Esophagus muscularis mucosa (tissue), 4 donors: ENCODE measurements around the gene PLA2G10. TPM values are rescaled to one million over a fixed set of nuclear protein-coding genes. Genes with fewer than 3 reads are reported as not detected.
"Not testable (repeated sequence)": the region's sequence is repeated elsewhere in the genome, so short reads cannot be mapped to it uniquely, and the experiment has no call there.

Source experiments
- DNase-seq: peaks from one replicate; pipeline ENCODE4 v3.0.0-alpha.2; 2017; ENCODE audit errors: extremely low spot score
- H3K27ac ChIP-seq, 4 donors: fragments of 200-600 bp; sonication (generic); replicated peaks in 1 of 4; 1 replicate in 3 of 4; 2 replicates in 1 of 4; pipeline ENCODE4 v1.5.1; 2016 to 2019; ENCODE audit warnings: mild to moderate bottlenecking in 1 of 4
- H3K27me3 ChIP-seq, 4 donors: fragments of 200-600 bp; sonication (generic); one replicate each; pipeline versions ENCODE4 v1.5.1 to v1.6.0; 2016 to 2019
- H3K36me3 ChIP-seq, 4 donors: fragments of 200-600 bp; sonication (generic); one replicate each; pipeline ENCODE4 v1.5.1; 2016 to 2019
- H3K4me1 ChIP-seq, 4 donors: fragments of 200-600 bp; sonication (generic); one replicate each; pipeline ENCODE4 v1.5.1; 2016 to 2019
- H3K4me3 ChIP-seq, 4 donors: fragments of 200-600 bp; sonication (generic); 1 replicate in 2 of 4; 2 replicates in 2 of 4; pipeline ENCODE4 v1.5.1; 2016 to 2019; ENCODE audit warnings: mild to moderate bottlenecking in 4 of 4, moderate library complexity in 1 of 4
- H3K9me3 ChIP-seq, 4 donors: fragments of 200-600 bp; sonication (generic); 1 replicate in 3 of 4; 2 replicates in 1 of 4; pipeline ENCODE4 v1.5.1; 2016 to 2019
- CTCF ChIP-seq, 3 experiments: fragments of 200-600 bp in 2 of 3; fragments of 450-650 bp in 1 of 3; sonication (generic) in 2 of 3; IDR thresholded peaks; one replicate each; pipeline ENCODE4 v1.5.1; 2017 to 2019; ENCODE audit warnings: antibody characterized with exemption in 3 of 3, mild to moderate bottlenecking in 2 of 3, moderate library complexity in 1 of 3
- EP300 ChIP-seq: sonication (generic); formaldehyde crosslinking; IDR thresholded peaks from one replicate; pipeline ENCODE4 v1.6.1; 2017; ENCODE audit warnings: antibody characterized with exemption
- POLR2A ChIP-seq: fragments of 450-650 bp; IDR thresholded peaks from one replicate; pipeline ENCODE4 v1.6.1; 2017; ENCODE audit warnings: antibody characterized with exemption, moderate library complexity, mild to moderate bottlenecking, low read depth
- POLR2AphosphoS5 ChIP-seq, 2 donors: sonication (generic); formaldehyde crosslinking; IDR thresholded peaks; one replicate each; pipeline ENCODE4 v1.6.1; 2017; ENCODE audit warnings: antibody characterized with exemption in 2 of 2
- WGBS: methylation state at CpG from one replicate; pipeline ENCODE4 v1.1.5; 2018; 5-methylcytosine and 5-hydroxymethylcytosine counted together
- intact Hi-C: fragments of 100-400 bp; cut with DNase I; formaldehyde crosslinking; loops from one replicate; pipeline ENCODE4 v1.15.1; 2023
- total RNA-seq, 4 donors: library from RNA; depleted of rRNA; stranded (reverse); fragments of >200 nt; gene quantifications; one replicate each; pipeline versions ENCODE4 v1.1.0 to v1.2.1, GENCODE V29; 2016

The PLA2G10 gene
- total RNA-seq, 4 donors from 2014 or later: not detected

- Histone ChIP-seq H3K4me1 (no peaks in the 10 kb centered on the region), H3K36me3 (peaks cover 60 to 98% (median 93%) of the 10 kb centered on the region in 4 donors), H3K4me3 (no peak overlapping the region), H3K9me3 (no peaks in the 10 kb centered on the region), H3K27ac (no peak overlapping the region), H3K27me3 (no peaks in the 10 kb centered on the region)
- no peak for DNase-seq
- TF ChIP-seq EP300: no peak
- intact Hi-C loops: no loop called here
- 88% methylated on average over 10 of the region's 10 CpGs for WGBS
These were observed 44.3 kb downstream of the PLA2G10 start for GRCh38 chr16:14649816-14650215.

GRCh38 chr16:14641926-14642325, 52.2 kb downstream of the PLA2G10 start:
- H3K27me3 ChIP-seq: no peaks in the 10 kb centered on the region
- intact Hi-C loops: no loop called here
- WGBS: 81% methylated on average over 7 of the region's 7 CpGs
- no peaks in the 10 kb centered on the region for H3K9me3 ChIP-seq
- H3K4me3 ChIP-seq: no peak overlapping the region
- peaks cover 0 to 6% (median 3%) of the 10 kb centered on the region in 4 donors for H3K4me1 ChIP-seq
- H3K27ac ChIP-seq: no peak overlapping the region
- no peak for TF ChIP-seq POLR2A
- TF ChIP-seq EP300: no peak
- TF ChIP-seq CTCF (IDR thresholded peaks at IDR 0.05): no peak
- TF ChIP-seq POLR2AphosphoS5 (IDR thresholded peaks at IDR 0.05): no peak
- peaks cover 30 to 60% (median 45%) of the 10 kb centered on the region in 4 donors for H3K36me3 ChIP-seq
- DNase-seq: no peak

GRCh38 chr16:14641206-14641605, 52.9 kb downstream of the PLA2G10 start:
- Histone ChIP-seq H3K4me1 (peaks cover 0 to 13% (median 9%) of the 10 kb centered on the region in 4 donors), H3K4me3 (no peak overlapping the region), H3K27ac (no peak overlapping the region), H3K27me3 (no peaks in the 10 kb centered on the region), H3K36me3 (peaks cover 26 to 53% (median 39%) of the 10 kb centered on the region in 4 donors), H3K9me3 (no peaks in the 10 kb centered on the region)
- no peak for TF ChIP-seq POLR2AphosphoS5 (IDR thresholded peaks at IDR 0.05)
- no peak for TF ChIP-seq EP300
- no peak for TF ChIP-seq CTCF (IDR thresholded peaks at IDR 0.05)
- no peak for TF ChIP-seq POLR2A
- WGBS: 93% methylated on average over 8 of the region's 8 CpGs
- DNase-seq: no peak
- intact Hi-C loops: no loop called here

GRCh38 chr16:14640538-14640937, 53.6 kb downstream of the PLA2G10 start:
- WGBS: 95% methylated on average over 10 of the region's 10 CpGs
- no peaks in the 10 kb centered on the region for H3K27me3 ChIP-seq
- H3K36me3 ChIP-seq: peaks cover 20 to 46% (median 32%) of the 10 kb centered on the region in 4 donors
- TF ChIP-seq EP300 (no peak), POLR2AphosphoS5 (IDR thresholded peaks at IDR 0.05) (no peak), POLR2A (no peak), CTCF (IDR thresholded peaks at IDR 0.05) (no peak)
- no peak overlapping the region for H3K4me3 ChIP-seq
- no peak overlapping the region for H3K27ac ChIP-seq
- no peak for DNase-seq
- intact Hi-C loops: no loop called here
- no peaks in the 10 kb centered on the region for H3K9me3 ChIP-seq
- peaks cover 5 to 20% (median 16%) of the 10 kb centered on the region in 4 donors for H3K4me1 ChIP-seq

- H3K36me3 ChIP-seq: peaks cover 6 to 31% (median 17%) of the 10 kb centered on the region in 4 donors
- H3K9me3 ChIP-seq, DNase-seq, H3K27me3 ChIP-seq, intact Hi-C loops, H3K4me3 ChIP-seq: not testable (repeated sequence)
- 45% methylated on average over 1 of the region's 1 CpG for WGBS
- H3K4me1 ChIP-seq: peaks cover 26 to 44% (median 41%) of the 10 kb centered on the region in 4 donors
- peak overlapping the region in 1 of 4 donors; percentile 5 for H3K27ac ChIP-seq
These were observed 57.2 kb downstream of the PLA2G10 start for GRCh38 chr16:14636951-14637240.

GRCh38 chr16:14636179-14636950, 57.7 kb downstream of the PLA2G10 start:
- H3K27me3 ChIP-seq, intact Hi-C loops, H3K4me3 ChIP-seq, H3K9me3 ChIP-seq, DNase-seq: not testable (repeated sequence)
- Histone ChIP-seq H3K36me3 (peaks cover 6 to 29% (median 17%) of the 10 kb centered on the region in 4 donors), H3K27ac (peak overlapping the region in 1 of 4 donors; percentile 26), H3K4me1 (peaks cover 30 to 49% (median 45%) of the 10 kb centered on the region in 4 donors)
- WGBS: 70% methylated on average over 17 of the region's 17 CpGs
